ENCODE data around the gene EBF3.

- TF ChIP-seq REST (IDR thresholded peaks at IDR 0.05; ENCODE audit: low read depth): no peak
- TF ChIP-seq CTCF (IDR thresholded peaks at IDR 0.05 in 2 of 3, conservative IDR thresholded peaks at IDR 0.05 in 1 of 3; ENCODE audit: borderline replicate concordance in 1 of 3, insufficient read depth in 1 of 3, low read depth in 2 of 3, low read length in 2 of 3): no peak
- TF ChIP-seq POLR2A (IDR thresholded peaks at IDR 0.05; ENCODE audit: borderline replicate concordance, extremely low read depth, insufficient read depth, insufficient read length): no peak
- no peak for TF ChIP-seq YY1 (IDR thresholded peaks at IDR 0.05; ENCODE audit: extremely low read depth, insufficient replicate concordance, low read depth, low read length)
- TF ChIP-seq POLR2AphosphoS5 (IDR thresholded peaks at IDR 0.05; ENCODE audit: low read depth, low read length): no peak
- TF ChIP-seq SIN3A (IDR thresholded peaks at IDR 0.05; ENCODE audit: low read depth): no peak
- no peak for TF ChIP-seq EZH2phosphoT487 (IDR thresholded peaks at IDR 0.05; ENCODE audit: borderline replicate concordance)
Observed at GRCh38 chr10:129843702-129844101, 120.4 kb downstream of the EBF3 start.

Measured in HCT116 (cell line).